A549 treated with Mapracorat at 1 μM for 4 hours (cell line): Measurements from ENCODE around the gene BICD2. TPM values are rescaled to one million over a fixed set of nuclear protein-coding genes. Genes with fewer than 3 reads are reported as not detected.

Source experiments
- total RNA-seq: library from RNA; stranded (reverse); fragments of 200-300 nt; extraction: Qiagen RNA extraction; gene quantifications from 5 replicates; pipeline ENCODE4 v1.2.3, GENCODE V29; 2022

Gene BICD2
- total RNA-seq: 26.6 to 35.2 TPM (median 34.0 TPM) in 5 replicates

DNA sequence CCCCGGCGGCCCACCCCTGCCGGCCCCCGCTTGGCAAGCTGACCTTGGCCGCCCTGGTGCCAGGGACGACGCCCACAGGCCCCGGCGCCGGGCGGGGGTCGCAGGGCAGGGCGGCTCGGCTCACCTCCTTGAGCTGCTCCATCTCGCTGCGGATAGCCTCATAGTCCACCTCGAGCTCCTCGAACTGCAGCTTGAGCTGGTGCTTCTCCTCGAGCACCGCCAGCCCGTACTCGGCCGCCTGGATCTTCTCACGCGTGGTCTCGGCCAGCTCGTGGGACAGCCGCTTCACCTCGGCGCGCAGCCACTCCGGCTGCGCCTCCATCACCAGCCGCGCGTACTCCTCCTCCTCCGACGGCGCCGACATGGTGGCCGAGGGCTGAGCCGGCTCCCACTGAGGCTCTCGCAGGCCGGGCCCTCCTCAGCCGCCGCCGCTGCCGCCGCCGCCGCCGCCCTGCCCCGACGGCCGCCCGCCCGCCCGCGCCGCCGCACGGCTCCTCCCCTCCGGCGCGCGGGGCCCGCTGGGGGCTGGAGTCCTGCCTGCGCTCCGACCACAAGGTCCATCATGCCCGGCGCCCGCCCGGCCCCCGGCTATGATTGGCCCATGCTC, at the start of gene BICD2:
TSS of gene BICD2 (minus strand) at position 453 of the 607 bp plus-strand sequence. CDS start at position 364, 89 bp downstream.

DNA sequence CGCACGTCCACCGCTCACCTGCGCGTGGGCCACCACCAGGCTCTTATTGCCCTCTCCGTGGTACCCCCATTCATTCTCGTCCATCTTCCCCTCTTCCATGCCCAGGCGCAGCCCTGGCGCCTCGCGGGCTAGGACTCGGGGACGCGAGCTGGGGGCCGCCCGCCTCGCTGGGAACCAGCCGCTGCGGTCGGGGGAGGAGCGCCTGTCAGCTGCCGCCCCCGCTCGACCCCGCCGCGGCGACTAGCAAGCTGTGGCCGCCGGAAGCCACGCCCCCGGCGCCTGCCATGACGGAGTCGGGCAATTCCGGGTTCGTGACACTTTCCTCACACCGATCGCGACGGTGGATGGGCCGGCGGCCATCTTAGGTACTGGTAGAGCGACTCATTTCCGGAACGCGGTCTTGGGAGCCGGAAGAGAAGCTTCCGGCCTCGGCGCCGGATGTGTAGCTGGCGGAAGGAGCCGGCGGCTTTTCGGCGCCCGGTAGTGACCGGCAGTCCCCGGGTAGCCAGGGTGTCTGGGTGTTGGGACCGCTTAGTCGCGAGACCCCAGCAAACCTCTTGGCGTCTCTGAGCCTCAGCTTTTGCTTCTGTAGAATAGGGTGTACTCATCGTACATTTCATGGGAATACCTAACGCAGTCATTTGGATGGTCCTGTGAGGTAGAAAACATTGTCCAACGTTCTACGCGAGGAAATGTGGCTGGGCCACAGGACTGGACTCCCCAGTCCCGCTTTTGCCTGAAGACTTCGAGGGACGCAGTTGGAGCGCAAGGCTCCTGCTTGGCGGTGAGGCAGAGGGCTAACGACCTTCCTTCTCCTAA, 94.5 kb downstream of the BICD2 start, which contains the start of gene IPPK:
TSS of gene IPPK (minus strand) at position 242 of the 819 bp plus-strand sequence. CDS start at position 99, 143 bp downstream.

Other genes starting within 250 kb of the BICD2 start
- gene ECM2, start 228.8 kb downstream of the BICD2 start, total RNA-seq: 0.10 to 0.16 TPM (median 0.15 TPM) in 5 replicates
- 12.5 to 14.6 TPM (median 14.1 TPM) in 5 replicates for gene IPPK, start 94.7 kb downstream of the BICD2 start, total RNA-seq
- gene ZNF484, start 113.2 kb upstream of the BICD2 start, total RNA-seq: 1.9 to 3.1 TPM (median 2.1 TPM) in 5 replicates
- 0.08 to 0.55 TPM (median 0.37 TPM) in 5 replicates for gene FGD3, start 182.7 kb upstream of the BICD2 start, total RNA-seq